ENCODE data around the gene CACNA1S. TPM values are rescaled to one million over a fixed set of nuclear protein-coding genes. Genes with fewer than 3 reads are reported as not detected.

The CACNA1S gene
- total and polyA plus RNA-seq, 7 donors = 0.01 TPM; not detected in 6

DNA sequence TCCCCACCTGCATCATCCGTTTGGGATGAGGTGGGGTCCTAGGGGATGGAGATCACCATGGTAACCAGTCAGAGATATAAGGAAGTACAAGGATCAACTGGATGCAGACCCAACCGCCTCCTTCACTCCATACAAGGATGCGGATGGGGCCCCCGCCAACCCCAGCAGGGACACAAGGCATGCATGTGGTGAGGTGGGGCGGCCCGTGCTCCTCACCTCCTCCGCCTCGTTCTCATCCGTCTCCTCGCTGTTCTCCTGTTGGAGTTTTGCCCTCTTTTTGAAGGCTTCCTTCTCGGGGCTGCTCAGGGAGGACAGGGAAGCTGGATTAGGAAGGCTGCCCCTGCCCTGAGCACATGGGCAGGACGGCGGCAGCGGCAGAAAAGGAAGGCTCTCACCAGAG, 112.6 kb downstream of the CACNA1S start:
- TF ChIP-seq POLR2AphosphoS5 (IDR thresholded peaks at IDR 0.05) (no peak), EP300 (IDR thresholded peaks at IDR 0.05) (no peak), POLR2A (IDR thresholded peaks at IDR 0.05) (no peak)
- TF ChIP-seq, protein P1, sequence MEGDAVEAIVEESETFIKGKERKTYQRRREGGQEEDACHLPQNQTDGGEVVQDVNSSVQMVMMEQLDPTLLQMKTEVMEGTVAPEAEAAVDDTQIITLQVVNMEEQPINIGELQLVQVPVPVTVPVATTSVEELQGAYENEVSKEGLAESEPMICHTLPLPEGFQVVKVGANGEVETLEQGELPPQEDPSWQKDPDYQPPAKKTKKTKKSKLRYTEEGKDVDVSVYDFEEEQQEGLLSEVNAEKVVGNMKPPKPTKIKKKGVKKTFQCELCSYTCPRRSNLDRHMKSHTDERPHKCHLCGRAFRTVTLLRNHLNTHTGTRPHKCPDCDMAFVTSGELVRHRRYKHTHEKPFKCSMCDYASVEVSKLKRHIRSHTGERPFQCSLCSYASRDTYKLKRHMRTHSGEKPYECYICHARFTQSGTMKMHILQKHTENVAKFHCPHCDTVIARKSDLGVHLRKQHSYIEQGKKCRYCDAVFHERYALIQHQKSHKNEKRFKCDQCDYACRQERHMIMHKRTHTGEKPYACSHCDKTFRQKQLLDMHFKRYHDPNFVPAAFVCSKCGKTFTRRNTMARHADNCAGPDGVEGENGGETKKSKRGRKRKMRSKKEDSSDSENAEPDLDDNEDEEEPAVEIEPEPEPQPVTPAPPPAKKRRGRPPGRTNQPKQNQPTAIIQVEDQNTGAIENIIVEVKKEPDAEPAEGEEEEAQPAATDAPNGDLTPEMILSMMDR (IDR thresholded peaks at IDR 0.05) = no peak
- Histone ChIP-seq H3K4me3 (no peak overlapping the region), H3K4me1 (no peaks in the 10 kb centered on the region), H3K27ac (no peak overlapping the region), H3K9me3 (no peaks in the 10 kb centered on the region), H3K27me3 (no peaks in the 10 kb centered on the region), H3K36me3 (no peaks in the 10 kb centered on the region)
- WGBS, 2 donors = 92 to 96% methylated on average over 14 of the region's 14 CpGs
- DNase-seq = no peak
- intact Hi-C loops (cut with DNase I) = no loop called here

DNA sequence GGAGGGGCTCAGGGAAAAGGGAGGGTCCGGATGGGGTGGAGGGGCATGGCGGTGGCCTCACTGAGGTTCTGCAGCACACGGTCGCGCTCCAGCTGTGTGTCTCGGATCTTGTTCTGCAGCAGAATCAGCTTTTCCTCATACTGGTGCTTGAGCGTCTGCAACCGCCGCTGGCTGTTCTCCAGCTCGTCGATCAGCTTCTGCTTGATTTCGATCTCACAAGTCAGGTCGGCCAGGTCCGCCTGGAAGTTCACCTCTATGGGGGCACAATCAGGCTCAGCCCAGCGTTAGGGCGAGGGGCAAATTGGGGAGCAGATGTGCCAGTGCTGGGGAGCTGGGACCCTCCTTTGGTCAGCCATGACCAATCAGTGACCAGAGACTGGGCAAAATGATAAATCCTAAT, 113.9 kb downstream of the CACNA1S start:
- intact Hi-C loops (cut with DNase I) = no loop called here
- H3K4me1 ChIP-seq = no peaks in the 10 kb centered on the region
- 94 to 97% methylated on average over 16 of the region's 16 CpGs for WGBS, 2 donors
- H3K9me3 ChIP-seq = no peaks in the 10 kb centered on the region
- DNase-seq = no peak
- H3K27me3 ChIP-seq = no peaks in the 10 kb centered on the region
- no peak overlapping the region for H3K4me3 ChIP-seq
- TF ChIP-seq POLR2AphosphoS5 (IDR thresholded peaks at IDR 0.05) = no peak
- no peak for TF ChIP-seq POLR2A (IDR thresholded peaks at IDR 0.05)
- no peak for TF ChIP-seq EP300 (IDR thresholded peaks at IDR 0.05)
- TF ChIP-seq, protein P1 (IDR thresholded peaks at IDR 0.05) = no peak
- no peaks in the 10 kb centered on the region for H3K36me3 ChIP-seq
- no peak overlapping the region for H3K27ac ChIP-seq

DNA sequence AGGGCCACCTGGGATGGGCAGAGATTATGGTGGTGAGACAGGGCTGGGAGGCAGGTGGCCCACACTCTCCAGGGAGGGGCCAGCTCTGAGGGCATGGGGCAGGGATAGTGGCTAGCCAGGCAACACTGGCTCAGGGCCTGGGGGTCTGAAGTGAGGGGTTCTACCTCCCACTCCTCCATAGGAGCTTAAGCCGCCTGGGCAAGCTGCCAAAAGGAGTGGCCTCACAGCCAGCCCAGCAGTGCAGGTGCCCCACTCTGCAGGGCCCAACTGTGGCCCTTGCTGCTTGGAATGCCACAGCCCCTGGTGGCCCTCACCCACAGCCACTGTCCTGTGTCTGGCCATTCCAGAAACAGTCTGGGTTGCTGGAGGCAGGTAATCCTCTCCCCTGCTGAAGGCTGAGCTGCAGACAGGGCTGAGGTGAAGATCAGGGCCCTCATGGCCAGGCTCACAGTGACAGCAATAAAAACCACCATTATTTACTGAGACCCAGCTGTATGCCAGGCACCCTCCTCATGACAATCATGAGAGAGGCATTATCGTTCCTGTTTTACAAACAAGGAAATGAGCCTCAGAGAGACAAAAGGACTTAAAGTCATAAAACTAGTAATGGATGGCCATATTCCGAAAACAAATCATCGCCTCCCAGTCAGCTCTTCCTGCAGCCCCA, 119.7 kb downstream of the CACNA1S start:
- intact Hi-C loops (cut with DNase I) = no loop called here
- Histone ChIP-seq H3K36me3 (no peaks in the 10 kb centered on the region), H3K27ac (no peak overlapping the region), H3K4me3 (no peak overlapping the region), H3K9me3 (no peaks in the 10 kb centered on the region), H3K4me1 (no peaks in the 10 kb centered on the region), H3K27me3 (no peaks in the 10 kb centered on the region)
- 21 to 63% methylated on average over 4 of the region's 4 CpGs for WGBS, 2 donors
- no peak for DNase-seq
- TF ChIP-seq EP300 (IDR thresholded peaks at IDR 0.05) (no peak), POLR2AphosphoS5 (IDR thresholded peaks at IDR 0.05) (no peak), POLR2A (IDR thresholded peaks at IDR 0.05) (no peak)
- TF ChIP-seq, protein P1 (IDR thresholded peaks at IDR 0.05) = no peak

DNA sequence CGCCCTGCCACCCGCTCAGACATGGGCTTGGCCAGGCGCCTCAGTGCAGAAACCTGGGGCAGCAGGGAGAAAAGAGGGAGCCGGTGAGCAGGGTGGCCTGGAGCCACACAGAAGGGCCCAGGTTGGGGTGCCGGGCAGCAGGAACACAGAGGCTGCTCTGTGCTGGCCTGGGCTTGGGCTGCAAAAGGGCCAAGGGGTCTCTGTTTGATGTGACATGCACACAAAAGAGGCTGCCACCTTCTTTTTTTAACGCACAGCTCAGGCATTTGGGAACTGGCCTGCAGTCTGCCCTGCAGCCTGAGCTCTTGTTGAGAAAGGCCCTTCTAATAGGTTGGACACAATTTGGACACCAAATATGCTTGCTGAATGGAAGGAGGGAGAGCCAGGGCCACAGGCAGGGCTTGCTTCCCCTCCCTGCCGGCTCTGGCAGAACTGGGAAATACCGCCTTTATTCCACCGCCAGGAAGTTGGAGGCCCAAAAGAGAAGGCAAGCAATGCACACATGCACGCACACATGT, 121.1 kb downstream of the CACNA1S start:
- intact Hi-C loops (cut with DNase I) = no loop called here
- Histone ChIP-seq H3K4me1 (no peaks in the 10 kb centered on the region), H3K36me3 (no peaks in the 10 kb centered on the region), H3K9me3 (no peaks in the 10 kb centered on the region), H3K4me3 (no peak overlapping the region), H3K27me3 (no peaks in the 10 kb centered on the region), H3K27ac (no peak overlapping the region)
- 86% methylated on average over 10 of the region's 10 CpGs for WGBS, 2 donors
- TF ChIP-seq POLR2A (IDR thresholded peaks at IDR 0.05) = no peak
- TF ChIP-seq, protein P1 (IDR thresholded peaks at IDR 0.05) = no peak
- TF ChIP-seq EP300 (IDR thresholded peaks at IDR 0.05) = no peak
- no peak for TF ChIP-seq POLR2AphosphoS5 (IDR thresholded peaks at IDR 0.05)
- no peak for DNase-seq

DNA sequence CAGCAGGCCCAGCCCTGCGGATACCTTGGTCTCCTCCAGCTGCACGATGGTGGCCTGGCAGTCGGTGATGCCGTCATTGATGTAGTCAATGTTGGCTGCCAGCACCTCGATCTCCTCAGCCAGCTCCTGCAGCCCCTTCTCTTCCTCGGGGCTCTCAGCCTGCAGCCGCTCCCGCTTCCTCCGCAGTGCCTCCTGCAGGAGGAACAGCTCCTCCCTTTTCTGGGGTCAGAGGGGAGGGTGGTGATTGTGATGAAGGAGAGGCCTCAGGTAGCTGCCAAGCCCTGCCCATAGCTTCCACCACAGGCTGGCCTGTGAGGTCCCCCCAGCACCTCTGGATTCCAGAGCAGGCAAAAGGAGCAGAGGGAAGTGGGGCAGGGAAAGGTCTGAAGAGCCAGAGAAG, 122.1 kb downstream of the CACNA1S start:
- H3K27ac ChIP-seq = no peak overlapping the region
- H3K4me1 ChIP-seq = no peaks in the 10 kb centered on the region
- 94 to 95% methylated on average over 9 of the region's 9 CpGs for WGBS, 2 donors
- no peak for DNase-seq
- intact Hi-C loops (cut with DNase I) = no loop called here
- no peak overlapping the region for H3K4me3 ChIP-seq
- TF ChIP-seq POLR2A (IDR thresholded peaks at IDR 0.05) (no peak), POLR2AphosphoS5 (IDR thresholded peaks at IDR 0.05) (no peak), EP300 (IDR thresholded peaks at IDR 0.05) (no peak)
- TF ChIP-seq, protein P1 (IDR thresholded peaks at IDR 0.05) = no peak
- no peaks in the 10 kb centered on the region for H3K27me3 ChIP-seq
- H3K9me3 ChIP-seq = no peaks in the 10 kb centered on the region
- no peaks in the 10 kb centered on the region for H3K36me3 ChIP-seq

Measured in sigmoid colon (tissue), 7 donors.